Vagina (tissue), 2 donors: ENCODE measurements around the gene TPO.

Experiments
- CTCF ChIP-seq, 3 experiments: fragments of 450-650 bp in 2 of 3; fragments of 200-600 bp in 1 of 3; sonication (generic) in 1 of 3; IDR thresholded peaks; one replicate each; pipeline ENCODE4 v1.5.1; 2017 to 2019; ENCODE audit warnings: antibody characterized with exemption in 3 of 3, mild to moderate bottlenecking in 2 of 3, moderate library complexity in 2 of 3
- POLR2A ChIP-seq, 2 donors: fragments of 450-650 bp; IDR thresholded peaks; one replicate each; pipeline ENCODE4 v1.6.1; 2017; ENCODE audit warnings: antibody characterized with exemption in 2 of 2, mild to moderate bottlenecking in 2 of 2, moderate library complexity in 2 of 2
- POLR2AphosphoS5 ChIP-seq, 2 donors: sonication (generic); formaldehyde crosslinking; IDR thresholded peaks; one replicate each; pipeline ENCODE4 v1.9.0; 2017; ENCODE audit warnings: antibody characterized with exemption in 2 of 2, mild to moderate bottlenecking in 2 of 2, low read depth in 1 of 2; ENCODE audit not compliant: insufficient read depth in 1 of 2

- TF ChIP-seq CTCF (IDR thresholded peaks at IDR 0.05): no peak
- TF ChIP-seq POLR2A (IDR thresholded peaks at IDR 0.05): no peak
- no peak for TF ChIP-seq POLR2AphosphoS5 (IDR thresholded peaks at IDR 0.05; ENCODE audit: insufficient read depth in 1 of 2, low read depth in 1 of 2)
Observed at GRCh38 chr2:1480671-1481076, 67.4 kb downstream of the TPO start.
